Measurements from ENCODE around the gene CADPS2. TPM values are rescaled to one million over a fixed set of nuclear protein-coding genes. Genes with fewer than 3 reads are reported as not detected.

CADPS2 gene
- total RNA-seq, 4 donors from 2014 or later, result 2.2 to 9.2 (median 5.7) TPM

DNA sequence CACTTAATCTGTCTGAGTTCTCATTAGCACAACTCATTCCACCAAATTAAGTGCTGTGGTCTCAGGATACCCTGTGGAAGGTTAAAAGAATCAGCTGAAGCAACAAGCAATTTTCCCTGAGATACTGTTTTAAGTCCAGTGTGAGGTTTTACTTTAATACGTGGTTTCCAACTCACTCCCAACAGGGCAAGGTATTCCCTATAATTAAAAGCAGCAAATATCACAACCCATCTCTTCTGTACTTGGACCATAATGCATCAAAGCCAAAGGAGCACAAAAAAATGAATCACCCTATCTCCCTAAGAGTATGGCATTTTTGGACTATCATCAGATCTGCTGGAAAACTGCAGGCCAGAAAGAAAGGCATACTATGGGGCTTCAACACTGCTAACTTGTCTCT lies 4.9 kb downstream of the CADPS2 start:
- no peak overlapping the region for H3K27ac ChIP-seq
- no peak for DNase-seq
- TF ChIP-seq CTCF (IDR thresholded peaks at IDR 0.05) (no peak), POLR2A (IDR thresholded peaks at IDR 0.05) (no peak)
- intact Hi-C loops (cut with DNase I), result no loop called here
- no peak overlapping the region for H3K4me3 ChIP-seq
- H3K27me3 ChIP-seq, result peaks cover 0 to 8% (median 0%) of the 10 kb centered on the region in 4 donors
- WGBS, 2 donors, result 63 to 78% methylated on average over 1 of the region's 1 CpG
- H3K9me3 ChIP-seq, result no peaks in the 10 kb centered on the region
- peaks cover 0 to 49% (median 0%) of the 10 kb centered on the region in 3 donors for H3K4me1 ChIP-seq
- no peaks in the 10 kb centered on the region for H3K36me3 ChIP-seq

DNA sequence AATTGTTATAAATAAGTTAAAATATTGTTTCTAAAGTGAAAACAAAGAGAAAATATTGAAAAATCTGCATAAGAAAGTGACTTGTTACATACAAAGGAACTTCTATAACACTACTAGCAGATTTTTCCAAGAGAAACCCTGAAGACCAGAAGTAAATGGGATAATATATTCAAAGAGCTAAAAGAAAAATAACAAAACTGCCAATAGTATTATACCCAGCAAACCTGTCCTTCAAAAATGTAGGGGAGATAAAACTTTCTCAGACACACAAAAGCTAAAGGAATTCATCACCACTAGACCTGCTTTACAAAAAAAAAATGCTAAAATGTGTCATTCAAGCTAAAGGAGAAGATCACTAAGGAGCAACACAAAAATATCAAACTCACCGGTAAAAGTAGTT lies 17.0 kb downstream of the CADPS2 start:
- intact Hi-C loops (cut with DNase I), result no loop called here
- H3K27ac ChIP-seq, result no peak overlapping the region
- no peaks in the 10 kb centered on the region for H3K27me3 ChIP-seq
- no peaks in the 10 kb centered on the region for H3K4me1 ChIP-seq
- no peak overlapping the region for H3K4me3 ChIP-seq
- H3K9me3 ChIP-seq, result peaks cover 0 to 18% (median 9%) of the 10 kb centered on the region in 3 donors
- no peak for DNase-seq
- TF ChIP-seq CTCF (IDR thresholded peaks at IDR 0.05) (no peak), POLR2A (IDR thresholded peaks at IDR 0.05) (no peak)
- no peaks in the 10 kb centered on the region for H3K36me3 ChIP-seq
- WGBS, 2 donors, result 44 to 86% methylated on average over 1 of the region's 1 CpG

DNA sequence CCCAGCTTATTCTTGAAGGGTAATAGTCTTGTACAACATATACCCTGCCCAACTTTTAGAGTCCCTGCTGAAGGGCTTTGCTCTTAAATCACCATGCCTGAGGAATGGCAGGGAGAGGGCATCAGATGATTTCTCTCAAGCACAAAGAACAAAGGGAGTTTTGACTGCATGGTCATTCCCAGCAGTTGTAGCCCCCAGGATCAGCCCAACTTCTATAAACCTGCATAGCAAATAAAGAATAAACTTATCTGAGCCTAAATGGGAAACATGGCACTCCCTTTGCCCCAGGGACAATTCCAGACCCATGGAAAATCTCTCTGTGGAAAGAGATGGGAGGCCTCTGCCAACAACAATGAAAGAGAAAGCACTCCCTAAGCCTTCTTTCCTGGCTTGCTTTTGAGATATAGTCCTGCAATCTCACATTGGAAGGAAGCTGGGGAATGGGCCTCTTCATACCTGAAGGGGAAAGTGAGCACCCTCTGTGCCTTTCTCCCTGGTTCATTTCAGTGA lies 18.7 kb downstream of the CADPS2 start:
- Histone ChIP-seq H3K4me1 (no peaks in the 10 kb centered on the region), H3K9me3 (peaks cover 0 to 18% (median 9%) of the 10 kb centered on the region in 3 donors), H3K36me3 (no peaks in the 10 kb centered on the region), H3K27ac (no peak overlapping the region), H3K27me3 (no peaks in the 10 kb centered on the region), H3K4me3 (no peak overlapping the region)
- DNase-seq, result no peak
- intact Hi-C loops (cut with DNase I), result no loop called here
- TF ChIP-seq CTCF (IDR thresholded peaks at IDR 0.05) (no peak), POLR2A (IDR thresholded peaks at IDR 0.05) (no peak)

GRCh38 chr7:122864838-122865237 lies 21.4 kb downstream of the CADPS2 start:
- Histone ChIP-seq H3K4me1 (no peaks in the 10 kb centered on the region), H3K9me3 (peaks cover 0 to 14% (median 9%) of the 10 kb centered on the region in 3 donors), H3K4me3 (no peak overlapping the region), H3K36me3 (no peaks in the 10 kb centered on the region), H3K27me3 (no peaks in the 10 kb centered on the region), H3K27ac (no peak overlapping the region)
- 72 to 78% methylated on average over 3 of the region's 3 CpGs for WGBS, 2 donors
- DNase-seq, result no peak
- intact Hi-C loops (cut with DNase I), result no loop called here
- TF ChIP-seq CTCF (IDR thresholded peaks at IDR 0.05), result no peak
- TF ChIP-seq POLR2A (IDR thresholded peaks at IDR 0.05), result no peak

GRCh38 chr7:122864016-122864415 lies 22.2 kb downstream of the CADPS2 start:
- WGBS, 2 donors, result 92 to 94% methylated on average over 2 of the region's 2 CpGs
- Histone ChIP-seq H3K4me3 (no peak overlapping the region), H3K27me3 (no peaks in the 10 kb centered on the region), H3K9me3 (peaks cover 0 to 5% (median under 1%) of the 10 kb centered on the region in 3 donors), H3K27ac (no peak overlapping the region), H3K36me3 (no peaks in the 10 kb centered on the region), H3K4me1 (no peaks in the 10 kb centered on the region)
- intact Hi-C loops (cut with DNase I), result no loop called here
- DNase-seq, result no peak
- TF ChIP-seq CTCF (IDR thresholded peaks at IDR 0.05), result no peak
- no peak for TF ChIP-seq POLR2A (IDR thresholded peaks at IDR 0.05)
